Measurements from ENCODE around the gene HSPB1. TPM values are rescaled to one million over a fixed set of nuclear protein-coding genes. Genes with fewer than 3 reads are reported as not detected.
A peak's percentile ranks its signal among the peaks of the same experiment; 100 is the strongest.

Gene HSPB1
- total and polyA plus RNA-seq, 2 experiments from 2014 or later = 48.1 to 437 TPM

GRCh38 chr7:76260171-76260703 is 42.2 kb upstream of the HSPB1 start:
- H3K4me3 ChIP-seq = peak overlapping the region; percentile 79
- H3K27ac Mint-ChIP-seq = no peak overlapping the region; the same call in 1 of the 2 replicates
- peaks cover 17% of the 10 kb centered on the region for H3K27me3 Mint-ChIP-seq (ENCODE audit: insufficient read depth, low read depth, poor library complexity)

DNA sequence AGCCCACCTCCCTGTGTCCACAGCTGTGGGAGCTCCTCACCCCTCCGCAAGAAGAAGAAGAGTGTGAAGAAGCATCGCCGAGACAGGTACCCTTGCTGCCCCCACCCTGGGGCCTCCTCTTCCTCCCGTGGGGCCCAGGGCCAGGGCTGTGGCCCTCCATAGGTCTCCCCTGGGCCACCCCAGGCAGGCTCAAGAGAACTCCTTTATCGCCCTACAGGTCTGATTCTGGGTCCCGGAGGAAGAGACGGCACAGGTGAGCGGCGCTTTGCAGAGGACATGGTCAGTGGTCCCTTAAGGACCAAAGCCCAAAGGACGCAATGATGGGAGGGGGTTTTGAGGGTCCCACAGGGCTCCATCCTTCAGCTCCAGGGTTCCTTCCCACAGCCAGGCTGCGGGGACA is 41.1 kb upstream of the HSPB1 start:
- Histone ChIP-seq H3K79me2 (replicated peaks; ENCODE audit: insufficient read depth) (no peaks in the 10 kb centered on the region), H3K36me3 (ENCODE audit: insufficient read depth) (no peaks in the 10 kb centered on the region), H3K27ac (ENCODE audit: low read depth) (no peak overlapping the region), H3K4me1 (ENCODE audit: insufficient read depth) (peaks cover 23% of the 10 kb centered on the region), H3K9me2 (ENCODE audit: insufficient read depth) (no peaks in the 10 kb centered on the region), H3K27me3 (ENCODE audit: insufficient read depth) (peaks cover 3% of the 10 kb centered on the region; the same call in 1 of the 2 replicates), H3K4me2 (peak overlapping the region; percentile 66; the same call in 1 of the 2 replicates), H4K20me1 (replicated peaks; ENCODE audit: insufficient read depth) (no peaks in the 10 kb centered on the region), H3F3A (replicated peaks; ENCODE audit: low read depth) (peaks cover 3% of the 10 kb centered on the region; the same call in 1 of the 2 replicates), H2AFZ (no peak overlapping the region), H3K4me3 (no peak overlapping the region)
- Mint-ChIP-seq H3K4me3 (no peak overlapping the region), H3K27me3 (ENCODE audit: insufficient read depth, low read depth, poor library complexity) (peaks cover 17% of the 10 kb centered on the region), H3K9me3 (no peaks in the 10 kb centered on the region; the same call in 2 of the 3 replicates), H3K4me1 (peaks cover 36% of the 10 kb centered on the region), H3K27ac (no peak overlapping the region), H3K36me3 (ENCODE audit: low read depth) (peaks cover 8% of the 10 kb centered on the region)
- TF ChIP-seq POLR2AphosphoS5 (IDR thresholded peaks at IDR 0.05; ENCODE audit: low read depth) = no peak
- TF ChIP-seq JUNB (IDR thresholded peaks at IDR 0.05; ENCODE audit: unreplicated experiment) = no peak
- TF ChIP-seq, protein P1, sequence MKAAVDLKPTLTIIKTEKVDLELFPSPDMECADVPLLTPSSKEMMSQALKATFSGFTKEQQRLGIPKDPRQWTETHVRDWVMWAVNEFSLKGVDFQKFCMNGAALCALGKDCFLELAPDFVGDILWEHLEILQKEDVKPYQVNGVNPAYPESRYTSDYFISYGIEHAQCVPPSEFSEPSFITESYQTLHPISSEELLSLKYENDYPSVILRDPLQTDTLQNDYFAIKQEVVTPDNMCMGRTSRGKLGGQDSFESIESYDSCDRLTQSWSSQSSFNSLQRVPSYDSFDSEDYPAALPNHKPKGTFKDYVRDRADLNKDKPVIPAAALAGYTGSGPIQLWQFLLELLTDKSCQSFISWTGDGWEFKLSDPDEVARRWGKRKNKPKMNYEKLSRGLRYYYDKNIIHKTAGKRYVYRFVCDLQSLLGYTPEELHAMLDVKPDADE (IDR thresholded peaks at IDR 0.05) = no peak
- no peak for TF ChIP-seq ZNF114 (CRISPR knock-in tag; IDR thresholded peaks at IDR 0.05)
- TF ChIP-seq, protein P2, sequence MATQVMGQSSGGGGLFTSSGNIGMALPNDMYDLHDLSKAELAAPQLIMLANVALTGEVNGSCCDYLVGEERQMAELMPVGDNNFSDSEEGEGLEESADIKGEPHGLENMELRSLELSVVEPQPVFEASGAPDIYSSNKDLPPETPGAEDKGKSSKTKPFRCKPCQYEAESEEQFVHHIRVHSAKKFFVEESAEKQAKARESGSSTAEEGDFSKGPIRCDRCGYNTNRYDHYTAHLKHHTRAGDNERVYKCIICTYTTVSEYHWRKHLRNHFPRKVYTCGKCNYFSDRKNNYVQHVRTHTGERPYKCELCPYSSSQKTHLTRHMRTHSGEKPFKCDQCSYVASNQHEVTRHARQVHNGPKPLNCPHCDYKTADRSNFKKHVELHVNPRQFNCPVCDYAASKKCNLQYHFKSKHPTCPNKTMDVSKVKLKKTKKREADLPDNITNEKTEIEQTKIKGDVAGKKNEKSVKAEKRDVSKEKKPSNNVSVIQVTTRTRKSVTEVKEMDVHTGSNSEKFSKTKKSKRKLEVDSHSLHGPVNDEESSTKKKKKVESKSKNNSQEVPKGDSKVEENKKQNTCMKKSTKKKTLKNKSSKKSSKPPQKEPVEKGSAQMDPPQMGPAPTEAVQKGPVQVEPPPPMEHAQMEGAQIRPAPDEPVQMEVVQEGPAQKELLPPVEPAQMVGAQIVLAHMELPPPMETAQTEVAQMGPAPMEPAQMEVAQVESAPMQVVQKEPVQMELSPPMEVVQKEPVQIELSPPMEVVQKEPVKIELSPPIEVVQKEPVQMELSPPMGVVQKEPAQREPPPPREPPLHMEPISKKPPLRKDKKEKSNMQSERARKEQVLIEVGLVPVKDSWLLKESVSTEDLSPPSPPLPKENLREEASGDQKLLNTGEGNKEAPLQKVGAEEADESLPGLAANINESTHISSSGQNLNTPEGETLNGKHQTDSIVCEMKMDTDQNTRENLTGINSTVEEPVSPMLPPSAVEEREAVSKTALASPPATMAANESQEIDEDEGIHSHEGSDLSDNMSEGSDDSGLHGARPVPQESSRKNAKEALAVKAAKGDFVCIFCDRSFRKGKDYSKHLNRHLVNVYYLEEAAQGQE (IDR thresholded peaks at IDR 0.05; ENCODE audit: unreplicated experiment) = no peak
- TF ChIP-seq EZH2phosphoT487 (IDR thresholded peaks at IDR 0.05; ENCODE audit: unreplicated experiment) = no peak
- no peak for ATAC-seq
- DNase-seq (ENCODE audit: low spot score) = no peak

More at GRCh38 chr7:76260171-76260703, 42.2 kb upstream of the HSPB1 start:
- Mint-ChIP-seq H3K4me3 (peak overlapping the region; percentile 68), H3K4me1 (peaks cover 36% of the 10 kb centered on the region), H3K9me3 (no peaks in the 10 kb centered on the region; the same call in 2 of the 3 replicates), H3K36me3 (ENCODE audit: low read depth) (peaks cover 12% of the 10 kb centered on the region)
- peaks cover 23% of the 10 kb centered on the region for H3K4me1 ChIP-seq (ENCODE audit: insufficient read depth)
- DNase-seq (ENCODE audit: low spot score) (peak; percentile 96), ATAC-seq (peak; percentile 81)
- no peaks in the 10 kb centered on the region for H3K79me2 ChIP-seq (replicated peaks; ENCODE audit: insufficient read depth)
- H3K27me3 ChIP-seq (ENCODE audit: insufficient read depth) = peaks cover 3% of the 10 kb centered on the region; the same call in 1 of the 2 replicates
- H3K27ac ChIP-seq (ENCODE audit: low read depth) = no peak overlapping the region
- H4K20me1 ChIP-seq (replicated peaks; ENCODE audit: insufficient read depth) = no peaks in the 10 kb centered on the region
- H3F3A ChIP-seq (replicated peaks; ENCODE audit: low read depth) = peaks cover 7% of the 10 kb centered on the region; the same call in 1 of the 2 replicates
- H3K4me2 ChIP-seq = peak overlapping the region; percentile 90
- H3K36me3 ChIP-seq (ENCODE audit: insufficient read depth) = no peaks in the 10 kb centered on the region
- no peak overlapping the region for H2AFZ ChIP-seq
- peak; percentile 63; the same call in 1 of the 2 replicates for TF ChIP-seq POLR2AphosphoS5 (IDR thresholded peaks at IDR 0.05; ENCODE audit: low read depth)
- no peak for TF ChIP-seq CREB1 (CRISPR knock-in tag; IDR thresholded peaks at IDR 0.05; ENCODE audit: low read depth)
- no peaks in the 10 kb centered on the region for H3K9me2 ChIP-seq (ENCODE audit: insufficient read depth)
